VCaP (cell line): ENCODE measurements around the gene TMC8.
A peak's percentile ranks its signal among the peaks of the same experiment; 100 is the strongest.

Source experiments
- H3K27ac ChIP-seq: fragments of 450-650 bp; 2 replicates; pipeline ENCODE4 v1.5.1; 2017
- CTCF ChIP-seq: fragments of 450-650 bp; conservative IDR thresholded peaks from 2 replicates; pipeline ENCODE4 v1.5.1; 2017; ENCODE audit warnings: mild to moderate bottlenecking, moderate library complexity

The TMC8 gene

GRCh38 chr17:78110363-78111015 is 20.1 kb upstream of the TMC8 start:
- no peak for TF ChIP-seq CTCF
- H3K27ac ChIP-seq = no peak overlapping the region

- H3K27ac ChIP-seq = no peak overlapping the region
- TF ChIP-seq CTCF = no peak
Measured at GRCh38 chr17:78111016-78111726, 19.4 kb upstream of the TMC8 start.

- TF ChIP-seq CTCF = no peak
- no peak overlapping the region for H3K27ac ChIP-seq
Measured at GRCh38 chr17:78111727-78112517, 18.6 kb upstream of the TMC8 start.

GRCh38 chr17:78112518-78113471 is 17.8 kb upstream of the TMC8 start:
- TF ChIP-seq CTCF = peak; percentile 99
- H3K27ac ChIP-seq = peak overlapping the region; percentile 87

- peak overlapping the region; percentile 87 for H3K27ac ChIP-seq
- no peak for TF ChIP-seq CTCF
Measured at GRCh38 chr17:78113804-78114785, 16.5 kb upstream of the TMC8 start.

- H3K27ac ChIP-seq = peak overlapping the region; percentile 87
Measured at GRCh38 chr17:78114831-78115723, 15.5 kb upstream of the TMC8 start.

GRCh38 chr17:78115803-78116202 is 14.8 kb upstream of the TMC8 start:
- peak overlapping the region; percentile 87 for H3K27ac ChIP-seq

More at GRCh38 chr17:78114831-78115723, 15.5 kb upstream of the TMC8 start:
- TF ChIP-seq CTCF = no peak
